ENCODE measurements around the gene C9orf78. TPM values are rescaled to one million over a fixed set of nuclear protein-coding genes. Genes with fewer than 3 reads are reported as not detected.

Gene C9orf78
- total and polyA plus RNA-seq, 2 experiments from 2014 or later, result 46.8 to 80.7 TPM

DNA sequence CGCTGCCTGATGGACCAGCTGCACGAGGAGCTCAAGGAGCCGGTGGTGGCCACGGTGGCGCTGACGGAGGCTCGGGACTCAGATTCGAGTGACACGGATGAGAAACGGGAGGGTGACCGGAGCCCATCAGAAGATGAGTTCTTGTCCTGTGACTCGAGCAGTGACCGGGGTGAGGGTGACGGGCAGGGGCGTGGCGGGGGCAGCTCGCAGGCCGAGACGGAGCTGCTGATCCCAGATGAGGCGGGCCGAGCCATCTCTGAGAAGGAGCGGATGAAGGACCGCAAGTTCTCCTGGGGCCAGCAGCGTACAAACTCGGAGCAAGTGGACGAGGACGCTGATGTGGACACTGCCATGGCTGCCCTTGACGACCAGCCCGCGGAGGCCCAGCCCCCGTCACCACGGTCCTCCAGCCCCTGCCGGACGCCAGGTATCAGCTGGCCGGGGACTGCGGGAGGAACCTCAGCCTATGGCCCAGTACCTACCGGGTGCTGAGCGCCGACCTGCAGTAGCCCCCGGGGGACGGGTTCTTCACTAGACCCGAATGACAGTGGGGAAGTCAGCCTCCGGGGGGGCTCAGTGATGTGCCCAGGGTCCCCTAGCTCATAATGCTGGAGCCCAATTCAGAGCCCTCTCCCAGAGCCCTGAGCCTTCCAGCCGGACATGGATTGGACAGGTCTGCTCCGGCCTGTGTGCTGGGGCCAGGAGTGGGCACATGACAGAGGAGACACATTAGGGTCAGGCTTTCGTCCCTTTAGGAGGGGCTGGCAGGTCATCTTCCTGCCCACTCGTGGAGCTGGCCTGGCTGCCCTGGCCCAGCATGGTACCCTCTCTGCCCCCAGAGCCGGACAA lies 33.2 kb upstream of the C9orf78 start:
- no peak overlapping the region for H3K27ac ChIP-seq
- DNase-seq, result no peak
- no peak overlapping the region for H3K4me3 ChIP-seq
- no peaks in the 10 kb centered on the region for H3F3A ChIP-seq (ENCODE audit: insufficient read depth)
- no peak overlapping the region for H3K4me2 ChIP-seq (ENCODE audit: unreplicated experiment)
- no peaks in the 10 kb centered on the region for H4K20me1 ChIP-seq (ENCODE audit: insufficient read depth)
- no peaks in the 10 kb centered on the region for H3K79me2 ChIP-seq (ENCODE audit: insufficient read depth)
- no peak overlapping the region for H2AFZ ChIP-seq
- H3K9ac ChIP-seq, result no peak overlapping the region
- no peaks in the 10 kb centered on the region for H3K9me2 ChIP-seq (ENCODE audit: insufficient read depth)
- WGBS, 2 experiments (ENCODE audit: low coverage in 1 of 2, low lambda C conversion rate in 2 of 2, missing lambda C conversion rate in 2 of 2), result 83 to 85% methylated on average over 43 to 47 of the region's 48 CpGs
- in situ Hi-C loops (cut with MboI), result no loop called here
- no peaks in the 10 kb centered on the region for H3K4me1 ChIP-seq (ENCODE audit: insufficient read depth)
- no peaks in the 10 kb centered on the region for H3K9me3 ChIP-seq (ENCODE audit: low read depth)
- no peaks in the 10 kb centered on the region for H3K27me3 ChIP-seq (replicated peaks; ENCODE audit: insufficient read depth)
- TF ChIP-seq EZH2phosphoT487 (IDR thresholded peaks at IDR 0.05; ENCODE audit: insufficient read depth, low read depth) (no peak), EZH2 (IDR thresholded peaks at IDR 0.05; ENCODE audit: insufficient read depth, poor library complexity, severe bottlenecking) (no peak)
- H3K36me3 ChIP-seq (ENCODE audit: low read depth), result no peaks in the 10 kb centered on the region

GRCh38 chr9:129867136-129868022 lies 32.3 kb upstream of the C9orf78 start:
- no peaks in the 10 kb centered on the region for H4K20me1 ChIP-seq (ENCODE audit: insufficient read depth)
- no peak overlapping the region for H3K9ac ChIP-seq
- H3F3A ChIP-seq (ENCODE audit: insufficient read depth), result no peaks in the 10 kb centered on the region
- no peaks in the 10 kb centered on the region for H3K36me3 ChIP-seq (ENCODE audit: low read depth)
- H3K27ac ChIP-seq, result no peak overlapping the region
- no peak for TF ChIP-seq EZH2phosphoT487 (IDR thresholded peaks at IDR 0.05; ENCODE audit: insufficient read depth, low read depth)
- TF ChIP-seq EZH2 (IDR thresholded peaks at IDR 0.05; ENCODE audit: insufficient read depth, poor library complexity, severe bottlenecking), result no peak
- H3K27me3 ChIP-seq (replicated peaks; ENCODE audit: insufficient read depth), result no peaks in the 10 kb centered on the region
- H3K4me1 ChIP-seq (ENCODE audit: insufficient read depth), result no peaks in the 10 kb centered on the region
- no peaks in the 10 kb centered on the region for H3K9me2 ChIP-seq (ENCODE audit: insufficient read depth)
- 77 to 83% methylated on average over 15 to 17 of the region's 17 CpGs for WGBS, 2 experiments (ENCODE audit: low coverage in 1 of 2, low lambda C conversion rate in 2 of 2, missing lambda C conversion rate in 2 of 2)
- H2AFZ ChIP-seq, result no peak overlapping the region
- H3K4me3 ChIP-seq, result no peak overlapping the region
- no peak overlapping the region for H3K4me2 ChIP-seq (ENCODE audit: unreplicated experiment)
- H3K79me2 ChIP-seq (ENCODE audit: insufficient read depth), result no peaks in the 10 kb centered on the region
- no peaks in the 10 kb centered on the region for H3K9me3 ChIP-seq (ENCODE audit: low read depth)
- no peak for DNase-seq
- in situ Hi-C loops (cut with MboI), result no loop called here

GRCh38 chr9:129866394-129867135 lies 31.5 kb upstream of the C9orf78 start:
- 69 to 73% methylated on average over 17 of the region's 17 CpGs for WGBS, 2 experiments (ENCODE audit: low coverage in 1 of 2, low lambda C conversion rate in 2 of 2, missing lambda C conversion rate in 2 of 2)
- H3K9ac ChIP-seq, result no peak overlapping the region
- DNase-seq, result no peak

More at GRCh38 chr9:129866394-129867135, 31.5 kb upstream of the C9orf78 start:
- no peak overlapping the region for H3K4me2 ChIP-seq (ENCODE audit: unreplicated experiment)
- TF ChIP-seq EZH2 (IDR thresholded peaks at IDR 0.05; ENCODE audit: insufficient read depth, poor library complexity, severe bottlenecking) (no peak), EZH2phosphoT487 (IDR thresholded peaks at IDR 0.05; ENCODE audit: insufficient read depth, low read depth) (no peak)
- no peak overlapping the region for H2AFZ ChIP-seq
- H3K4me1 ChIP-seq (ENCODE audit: insufficient read depth), result no peaks in the 10 kb centered on the region
- in situ Hi-C loops (cut with MboI), result no loop called here
- H3K9me2 ChIP-seq (ENCODE audit: insufficient read depth), result no peaks in the 10 kb centered on the region
- H3K36me3 ChIP-seq (ENCODE audit: low read depth), result no peaks in the 10 kb centered on the region
- H4K20me1 ChIP-seq (ENCODE audit: insufficient read depth), result no peaks in the 10 kb centered on the region
- H3K79me2 ChIP-seq (ENCODE audit: insufficient read depth), result no peaks in the 10 kb centered on the region
- no peaks in the 10 kb centered on the region for H3K9me3 ChIP-seq (ENCODE audit: low read depth)
- H3F3A ChIP-seq (ENCODE audit: insufficient read depth), result no peaks in the 10 kb centered on the region
- no peak overlapping the region for H3K4me3 ChIP-seq
- no peaks in the 10 kb centered on the region for H3K27me3 ChIP-seq (replicated peaks; ENCODE audit: insufficient read depth)
- H3K27ac ChIP-seq, result no peak overlapping the region
